ENCODE data around the gene SMC1A.

The SMC1A gene

GRCh38 chrX:53440621-53441517 is 18.4 kb upstream of the SMC1A start:
- peaks cover 25% of the 10 kb centered on the region for H3K4me1 ChIP-seq (ENCODE audit: control insufficient read depth, insufficient read depth, low read length)
- peaks cover 29% of the 10 kb centered on the region for H3K27me3 ChIP-seq (ENCODE audit: control insufficient read depth, insufficient read depth, low read length)
- H3K4me3 ChIP-seq (ENCODE audit: low read length) = peak overlapping the region; percentile 65
- no peaks in the 10 kb centered on the region for H3K9me3 ChIP-seq (replicated peaks; ENCODE audit: low read length)
- H3K9ac ChIP-seq (ENCODE audit: low read depth, low read length) = peak overlapping the region; percentile 71
- H3K36me3 ChIP-seq (ENCODE audit: insufficient read depth, low read length) = no peaks in the 10 kb centered on the region
- peak overlapping the region; percentile 83 for H3K4me2 ChIP-seq (ENCODE audit: low read length)

- peak overlapping the region; percentile 83 for H3K4me2 ChIP-seq (ENCODE audit: low read length)
- H3K4me1 ChIP-seq (ENCODE audit: control insufficient read depth, insufficient read depth, low read length) = peaks cover 25% of the 10 kb centered on the region
- peak overlapping the region; percentile 65 for H3K4me3 ChIP-seq (ENCODE audit: low read length)
- peak overlapping the region; percentile 71 for H3K9ac ChIP-seq (ENCODE audit: low read depth, low read length)
- H3K9me3 ChIP-seq (replicated peaks; ENCODE audit: low read length) = no peaks in the 10 kb centered on the region
- H3K36me3 ChIP-seq (ENCODE audit: insufficient read depth, low read length) = no peaks in the 10 kb centered on the region
- H3K27me3 ChIP-seq (ENCODE audit: control insufficient read depth, insufficient read depth, low read length) = peaks cover 29% of the 10 kb centered on the region
These were observed 17.6 kb upstream of the SMC1A start for GRCh38 chrX:53440101-53440500.

GRCh38 chrX:53438832-53439230 is 16.4 kb upstream of the SMC1A start:
- peaks cover 29% of the 10 kb centered on the region for H3K27me3 ChIP-seq (ENCODE audit: control insufficient read depth, insufficient read depth, low read length)
- H3K36me3 ChIP-seq (ENCODE audit: insufficient read depth, low read length) = no peaks in the 10 kb centered on the region
- no peak overlapping the region for H3K4me3 ChIP-seq (ENCODE audit: low read length)
- no peaks in the 10 kb centered on the region for H3K9me3 ChIP-seq (replicated peaks; ENCODE audit: low read length)
- no peak overlapping the region for H3K4me2 ChIP-seq (ENCODE audit: low read length)
- peaks cover 25% of the 10 kb centered on the region for H3K4me1 ChIP-seq (ENCODE audit: control insufficient read depth, insufficient read depth, low read length)
- no peak overlapping the region for H3K9ac ChIP-seq (ENCODE audit: low read depth, low read length)

DNA sequence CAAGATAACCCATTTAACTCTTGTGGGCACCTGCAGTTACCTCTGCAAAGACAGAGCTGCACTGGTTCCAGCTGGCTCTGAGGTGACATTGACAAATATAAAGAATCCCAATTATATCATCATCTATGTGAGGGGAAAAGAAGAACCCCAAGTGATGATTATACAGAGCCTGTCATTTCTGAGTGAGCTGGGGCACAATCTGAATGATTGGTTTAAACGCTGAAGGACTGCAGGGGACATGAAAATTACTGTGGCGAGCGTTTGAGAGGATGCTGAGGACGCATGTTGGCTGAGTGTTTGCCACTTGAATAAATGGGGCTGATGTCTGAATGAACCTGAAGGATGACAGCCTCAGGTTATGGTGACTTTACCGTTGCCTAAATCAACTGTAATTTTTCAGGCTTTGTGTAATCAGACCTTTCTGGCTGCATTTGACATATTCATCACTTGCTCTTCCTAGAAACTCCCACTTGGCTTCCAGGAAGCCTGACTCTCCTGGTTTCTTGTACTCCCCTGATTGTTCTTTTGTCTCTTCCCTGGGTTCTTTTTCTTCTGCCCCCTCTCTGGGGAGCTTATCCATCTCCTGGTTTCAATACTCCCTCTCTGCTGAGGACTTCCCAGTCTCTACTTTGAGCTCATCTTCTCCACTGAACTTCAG is 15.8 kb upstream of the SMC1A start:
- peaks cover 28% of the 10 kb centered on the region for H3K4me1 ChIP-seq (ENCODE audit: control insufficient read depth, insufficient read depth, low read length)
- H3K9me3 ChIP-seq (replicated peaks; ENCODE audit: low read length) = no peaks in the 10 kb centered on the region
- H3K4me2 ChIP-seq (ENCODE audit: low read length) = no peak overlapping the region
- H3K36me3 ChIP-seq (ENCODE audit: insufficient read depth, low read length) = no peaks in the 10 kb centered on the region
- no peak overlapping the region for H3K9ac ChIP-seq (ENCODE audit: low read depth, low read length)
- H3K27me3 ChIP-seq (ENCODE audit: control insufficient read depth, insufficient read depth, low read length) = peaks cover 31% of the 10 kb centered on the region
- H3K4me3 ChIP-seq (ENCODE audit: low read length) = no peak overlapping the region

DNA sequence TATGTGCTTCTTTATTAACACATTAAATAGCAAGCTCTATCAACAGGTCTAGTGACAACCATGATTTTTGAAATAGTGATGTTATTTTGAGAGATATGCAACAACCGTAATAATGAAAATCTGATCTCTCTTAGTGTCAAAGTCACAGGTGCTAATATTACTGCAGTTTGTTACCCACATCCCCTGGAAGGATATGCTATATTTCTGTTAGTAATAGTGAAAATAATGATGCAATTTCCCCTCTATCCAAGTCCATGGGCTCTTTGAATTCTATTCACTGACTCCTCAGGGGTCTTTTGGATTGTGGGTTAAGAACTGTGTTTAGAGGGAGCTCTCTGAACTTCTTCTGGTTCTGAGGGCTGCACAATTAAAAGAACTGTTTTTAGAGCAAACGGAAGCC is 14.8 kb upstream of the SMC1A start:
- Histone ChIP-seq H3K4me2 (ENCODE audit: low read length) (no peak overlapping the region), H3K27me3 (ENCODE audit: control insufficient read depth, insufficient read depth, low read length) (peaks cover 33% of the 10 kb centered on the region), H3K36me3 (ENCODE audit: insufficient read depth, low read length) (no peaks in the 10 kb centered on the region), H3K4me3 (ENCODE audit: low read length) (no peak overlapping the region), H3K4me1 (ENCODE audit: control insufficient read depth, insufficient read depth, low read length) (peaks cover 29% of the 10 kb centered on the region), H3K9ac (ENCODE audit: low read depth, low read length) (no peak overlapping the region), H3K9me3 (replicated peaks; ENCODE audit: low read length) (no peaks in the 10 kb centered on the region)

DNA sequence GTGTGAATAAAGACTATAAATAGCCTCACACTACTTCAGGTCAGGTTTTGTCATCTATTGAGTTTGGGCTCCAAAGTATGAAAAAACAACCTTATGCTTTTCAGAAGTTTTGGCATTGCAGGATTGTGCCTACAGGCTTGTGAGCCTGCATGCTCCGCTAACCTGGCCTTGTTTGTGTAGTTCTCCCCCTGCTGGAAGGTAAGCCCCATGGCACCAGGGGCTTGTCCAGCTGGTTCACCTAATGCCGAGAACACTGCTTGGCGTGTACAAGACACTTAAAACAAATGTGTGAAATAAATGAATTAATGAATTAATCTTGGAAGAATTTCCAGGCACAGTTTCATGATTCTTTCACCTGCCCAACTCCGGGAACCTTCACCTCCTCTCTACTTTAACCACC is 13.5 kb upstream of the SMC1A start:
- Histone ChIP-seq H3K9ac (ENCODE audit: low read depth, low read length) (no peak overlapping the region), H3K27me3 (ENCODE audit: control insufficient read depth, insufficient read depth, low read length) (peaks cover 36% of the 10 kb centered on the region), H3K4me3 (ENCODE audit: low read length) (no peak overlapping the region), H3K4me2 (ENCODE audit: low read length) (no peak overlapping the region), H3K9me3 (replicated peaks; ENCODE audit: low read length) (no peaks in the 10 kb centered on the region), H3K4me1 (ENCODE audit: control insufficient read depth, insufficient read depth, low read length) (peaks cover 17% of the 10 kb centered on the region), H3K36me3 (ENCODE audit: insufficient read depth, low read length) (no peaks in the 10 kb centered on the region)

- H3K9me3 ChIP-seq (replicated peaks; ENCODE audit: low read length) = no peaks in the 10 kb centered on the region
- peaks cover 32% of the 10 kb centered on the region for H3K27me3 ChIP-seq (ENCODE audit: control insufficient read depth, insufficient read depth, low read length)
- no peaks in the 10 kb centered on the region for H3K36me3 ChIP-seq (ENCODE audit: insufficient read depth, low read length)
- H3K4me3 ChIP-seq (ENCODE audit: low read length) = peak within 1 kb of the TSS; percentile 89
- H3K4me2 ChIP-seq (ENCODE audit: low read length) = peak within 1 kb of the TSS; percentile 82
- H3K9ac ChIP-seq (ENCODE audit: low read depth, low read length) = peak within 1 kb of the TSS; percentile 93
- H3K4me1 ChIP-seq (ENCODE audit: control insufficient read depth, insufficient read depth, low read length) = peaks cover 4% of the 10 kb centered on the region
These were observed 11.5 kb upstream of the SMC1A start, which contains the start of gene HSD17B10 for GRCh38 chrX:53433651-53434639. TSS of gene HSD17B10 (minus strand) at chrX:53434370. CDS start at chrX:53434345, 25 bp downstream.

- Histone ChIP-seq H3K36me3 (ENCODE audit: insufficient read depth, low read length) (no peaks in the 10 kb centered on the region), H3K4me3 (ENCODE audit: low read length) (no peak overlapping the region), H3K4me2 (ENCODE audit: low read length) (no peak overlapping the region), H3K9me3 (replicated peaks; ENCODE audit: low read length) (no peaks in the 10 kb centered on the region), H3K4me1 (ENCODE audit: control insufficient read depth, insufficient read depth, low read length) (peaks cover 4% of the 10 kb centered on the region), H3K27me3 (ENCODE audit: control insufficient read depth, insufficient read depth, low read length) (peaks cover 26% of the 10 kb centered on the region), H3K9ac (ENCODE audit: low read depth, low read length) (no peak overlapping the region)
These were observed 7.8 kb upstream of the SMC1A start for GRCh38 chrX:53430231-53430630.

DNA sequence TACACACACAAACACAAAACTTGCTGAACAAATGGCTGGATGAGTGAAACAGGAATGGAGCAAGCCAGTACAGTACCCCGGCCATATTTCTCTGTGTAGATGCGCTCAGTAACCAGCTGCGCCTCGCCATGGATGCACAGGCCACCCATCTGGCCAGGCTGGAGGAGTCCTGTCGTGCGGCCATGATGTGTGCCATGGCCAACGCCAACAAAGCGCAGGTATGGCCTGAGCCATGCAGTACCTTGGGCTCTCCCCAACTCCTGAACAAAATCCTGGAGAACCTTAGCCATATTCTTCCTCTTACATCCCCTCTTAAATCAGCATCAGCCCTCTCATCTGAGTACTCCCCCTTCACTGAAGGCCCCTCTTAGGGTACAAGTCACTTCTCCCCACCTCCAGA is 7.3 kb upstream of the SMC1A start:
- peaks cover 26% of the 10 kb centered on the region for H3K27me3 ChIP-seq (ENCODE audit: control insufficient read depth, insufficient read depth, low read length)
- H3K4me3 ChIP-seq (ENCODE audit: low read length) = no peak overlapping the region
- H3K9me3 ChIP-seq (replicated peaks; ENCODE audit: low read length) = no peaks in the 10 kb centered on the region
- H3K4me2 ChIP-seq (ENCODE audit: low read length) = no peak overlapping the region
- no peaks in the 10 kb centered on the region for H3K36me3 ChIP-seq (ENCODE audit: insufficient read depth, low read length)
- no peak overlapping the region for H3K9ac ChIP-seq (ENCODE audit: low read depth, low read length)
- peaks cover 4% of the 10 kb centered on the region for H3K4me1 ChIP-seq (ENCODE audit: control insufficient read depth, insufficient read depth, low read length)

DNA sequence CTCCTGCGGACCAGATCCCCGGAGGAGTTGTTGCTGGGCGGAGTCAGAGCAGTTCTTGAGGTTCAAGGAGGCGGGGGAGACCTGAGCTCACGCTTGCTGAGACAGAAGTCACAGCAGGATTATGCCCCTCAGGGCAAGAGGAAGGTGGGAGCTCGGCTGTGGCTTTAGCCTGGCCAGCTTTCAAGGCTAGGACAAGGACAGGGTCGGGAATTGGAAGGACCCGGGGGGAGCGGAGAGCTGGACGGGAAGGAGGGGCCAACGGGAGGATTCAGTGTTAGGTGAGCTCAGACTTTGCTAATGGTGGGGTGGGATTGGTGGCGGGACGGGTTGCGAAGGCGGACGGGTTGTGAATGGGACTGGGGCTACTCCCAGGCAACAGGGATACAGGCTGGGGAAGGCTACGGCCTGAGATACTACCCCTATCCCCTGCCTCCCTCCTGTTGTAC is 430 bp upstream of the SMC1A start, which contains the start of gene RIBC1:
Gene RIBC1, plus strand, starts transcription at position 13 of the 446 bp plus-strand sequence. CDS start 3,404 bp downstream, outside the sequence.
- H3K36me3 ChIP-seq (ENCODE audit: insufficient read depth, low read length) = no peaks in the 10 kb centered on the region
- peak within 1 kb of the TSS; percentile 89 for H3K4me2 ChIP-seq (ENCODE audit: low read length)
- H3K9me3 ChIP-seq (replicated peaks; ENCODE audit: low read length) = no peaks in the 10 kb centered on the region
- H3K27me3 ChIP-seq (ENCODE audit: control insufficient read depth, insufficient read depth, low read length) = peaks cover 7% of the 10 kb centered on the region
- peak within 1 kb of the TSS; percentile 97 for H3K4me3 ChIP-seq (ENCODE audit: low read length)
- H3K4me1 ChIP-seq (ENCODE audit: control insufficient read depth, insufficient read depth, low read length) = peaks cover 18% of the 10 kb centered on the region
- peak within 1 kb of the TSS; percentile 96 for H3K9ac ChIP-seq (ENCODE audit: low read depth, low read length)

GRCh38 chrX:53421772-53422085 is 725 bp downstream of the SMC1A start:
- no peaks in the 10 kb centered on the region for H3K36me3 ChIP-seq (ENCODE audit: insufficient read depth, low read length)
- no peaks in the 10 kb centered on the region for H3K27me3 ChIP-seq (ENCODE audit: control insufficient read depth, insufficient read depth, low read length)
- H3K9ac ChIP-seq (ENCODE audit: low read depth, low read length) = peak overlapping the region; percentile 96
- no peaks in the 10 kb centered on the region for H3K9me3 ChIP-seq (replicated peaks; ENCODE audit: low read length)
- H3K4me3 ChIP-seq (ENCODE audit: low read length) = peak overlapping the region; percentile 97
- peak overlapping the region; percentile 89 for H3K4me2 ChIP-seq (ENCODE audit: low read length)
- peaks cover 18% of the 10 kb centered on the region for H3K4me1 ChIP-seq (ENCODE audit: control insufficient read depth, insufficient read depth, low read length)
